ENCODE measurements around the gene PCDHGA9.
A peak's percentile ranks its signal among the peaks of the same experiment; 100 is the strongest.
"Not testable (repeated sequence)": the region's sequence is repeated elsewhere in the genome, so short reads cannot be mapped to it uniquely, and the experiment has no call there.

Gene PCDHGA9

DNA sequence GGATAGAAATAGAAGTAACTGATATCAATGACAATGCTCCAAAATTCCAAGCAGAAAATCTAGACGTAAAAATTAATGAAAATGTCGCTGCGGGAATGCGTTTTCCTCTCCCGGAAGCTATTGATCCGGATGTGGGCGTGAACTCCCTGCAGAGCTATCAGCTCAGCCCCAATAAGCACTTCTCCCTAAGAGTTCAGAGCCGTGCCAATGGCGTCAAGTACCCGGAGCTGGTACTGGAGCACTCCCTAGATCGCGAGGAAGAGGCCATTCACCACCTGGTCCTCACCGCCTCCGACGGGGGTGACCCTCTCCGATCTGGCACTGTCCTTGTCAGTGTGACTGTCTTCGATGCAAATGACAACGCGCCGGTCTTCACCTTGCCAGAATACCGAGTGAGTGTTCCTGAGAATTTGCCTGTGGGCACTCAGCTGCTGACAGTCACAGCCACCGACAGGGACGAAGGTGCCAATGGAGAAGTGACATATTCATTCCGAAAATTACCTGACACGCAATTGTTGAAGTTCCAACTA, 11.0 kb downstream of the PCDHGA9 start:
- DNase-seq (ENCODE audit: low spot score): no peak

- DNase-seq (ENCODE audit: low spot score): not testable (repeated sequence)
Measured at GRCh38 chr5:141414548-141415274, 12.1 kb downstream of the PCDHGA9 start.

DNA sequence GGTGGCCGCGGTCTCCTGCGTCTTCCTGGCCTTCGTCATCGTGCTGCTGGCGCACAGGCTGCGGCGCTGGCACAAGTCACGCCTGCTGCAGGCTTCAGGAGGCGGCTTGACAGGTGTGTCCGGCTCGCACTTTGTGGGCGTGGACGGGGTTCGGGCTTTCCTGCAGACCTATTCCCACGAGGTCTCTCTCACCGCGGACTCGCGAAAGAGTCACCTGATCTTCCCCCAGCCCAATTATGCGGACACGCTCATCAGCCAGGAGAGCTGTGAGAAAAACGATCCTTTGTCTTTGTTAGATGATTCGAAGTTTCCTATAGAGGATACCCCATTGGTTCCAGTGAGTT, 12.7 kb downstream of the PCDHGA9 start:
- not testable (repeated sequence) for DNase-seq (ENCODE audit: low spot score)

GRCh38 chr5:141417494-141418172, 15.1 kb downstream of the PCDHGA9 start, which contains the start of gene PCDHGB7:
PCDHGB7 (plus strand) TSS chr5:141417677; CDS start chr5:141417860, 183 bp downstream.
- DNase-seq (ENCODE audit: low spot score): peak; percentile 29

DNA sequence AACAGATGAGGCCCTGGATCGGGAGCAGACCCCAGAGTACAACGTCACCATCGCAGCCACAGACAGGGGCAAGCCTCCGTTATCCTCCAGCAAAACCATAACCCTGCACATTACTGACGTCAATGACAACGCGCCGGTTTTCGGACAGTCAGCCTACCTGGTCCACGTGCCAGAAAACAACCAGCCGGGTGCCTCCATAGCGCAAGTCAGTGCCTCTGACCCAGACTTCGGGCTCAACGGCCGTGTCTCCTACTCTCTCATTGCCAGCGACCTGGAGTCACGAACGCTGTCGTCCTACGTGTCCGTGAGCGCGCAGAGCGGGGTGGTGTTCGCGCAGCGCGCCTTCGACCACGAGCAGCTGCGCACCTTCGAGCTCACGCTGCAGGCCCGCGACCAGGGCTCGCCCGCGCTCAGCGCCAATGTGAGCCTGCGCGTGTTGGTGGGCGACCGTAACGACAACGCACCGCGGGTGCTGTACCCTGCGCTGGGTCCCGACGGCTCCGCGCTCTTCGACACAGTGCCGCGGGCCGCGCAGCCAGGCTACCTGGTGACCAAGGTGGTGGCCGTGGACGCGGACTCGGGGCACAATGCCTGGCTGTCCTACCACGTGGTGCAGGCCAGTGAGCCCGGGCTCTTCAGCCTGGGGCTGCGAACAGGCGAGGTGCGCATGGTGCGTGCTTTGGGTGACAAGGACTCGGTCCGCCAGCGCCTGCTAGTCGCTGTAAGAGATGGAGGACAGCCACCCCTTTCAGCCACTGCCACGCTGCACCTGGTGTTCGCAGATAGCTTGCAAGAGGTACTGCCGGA, 16.7 kb downstream of the PCDHGA9 start:
- no peak for DNase-seq (ENCODE audit: low spot score)

GRCh38 chr5:141420855-141421488, 18.4 kb downstream of the PCDHGA9 start, which contains the start of gene PCDHGA11:
PCDHGA11 (plus strand) TSS chr5:141421051; CDS start chr5:141421228, 177 bp downstream.
- no peak for DNase-seq (ENCODE audit: low spot score)

DNA sequence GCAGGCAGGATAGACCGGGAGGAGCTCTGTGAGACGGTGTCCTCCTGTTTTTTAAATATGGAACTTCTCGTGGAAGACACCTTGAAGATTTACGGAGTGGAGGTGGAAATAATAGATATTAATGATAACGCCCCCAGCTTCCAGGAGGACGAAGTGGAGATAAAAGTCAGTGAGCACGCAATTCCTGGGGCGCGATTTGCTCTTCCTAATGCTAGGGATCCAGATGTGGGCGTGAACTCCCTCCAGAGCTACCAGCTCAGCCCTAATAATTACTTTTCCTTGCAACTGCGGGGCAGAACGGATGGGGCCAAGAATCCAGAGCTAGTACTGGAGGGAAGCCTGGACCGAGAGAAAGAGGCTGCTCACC, 18.9 kb downstream of the PCDHGA9 start:
- DNase-seq (ENCODE audit: low spot score): no peak

DNA sequence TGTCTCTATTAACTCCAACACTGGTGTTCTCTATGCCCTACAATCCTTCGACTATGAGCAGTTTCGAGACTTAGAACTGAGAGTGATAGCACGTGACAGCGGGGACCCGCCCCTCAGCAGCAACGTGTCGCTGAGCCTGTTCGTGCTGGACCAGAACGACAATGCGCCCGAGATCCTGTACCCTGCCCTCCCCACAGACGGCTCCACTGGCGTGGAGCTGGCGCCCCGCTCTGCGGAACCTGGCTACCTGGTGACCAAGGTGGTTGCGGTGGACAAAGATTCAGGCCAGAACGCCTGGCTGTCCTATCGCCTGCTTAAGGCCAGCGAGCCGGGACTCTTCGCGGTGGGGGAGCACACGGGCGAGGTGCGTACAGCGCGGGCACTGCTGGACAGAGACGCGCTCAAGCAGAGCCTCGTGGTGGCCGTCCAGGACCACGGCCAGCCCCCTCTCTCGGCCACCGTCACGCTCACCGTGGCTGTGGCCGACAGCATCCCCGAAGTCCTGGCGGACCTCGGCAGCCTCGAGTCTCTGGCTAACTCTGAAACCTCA, 20.2 kb downstream of the PCDHGA9 start:
- DNase-seq (ENCODE audit: low spot score): no peak

GRCh38 chr5:141427783-141428426, 25.3 kb downstream of the PCDHGA9 start:
- DNase-seq (ENCODE audit: low spot score): no peak

DNA sequence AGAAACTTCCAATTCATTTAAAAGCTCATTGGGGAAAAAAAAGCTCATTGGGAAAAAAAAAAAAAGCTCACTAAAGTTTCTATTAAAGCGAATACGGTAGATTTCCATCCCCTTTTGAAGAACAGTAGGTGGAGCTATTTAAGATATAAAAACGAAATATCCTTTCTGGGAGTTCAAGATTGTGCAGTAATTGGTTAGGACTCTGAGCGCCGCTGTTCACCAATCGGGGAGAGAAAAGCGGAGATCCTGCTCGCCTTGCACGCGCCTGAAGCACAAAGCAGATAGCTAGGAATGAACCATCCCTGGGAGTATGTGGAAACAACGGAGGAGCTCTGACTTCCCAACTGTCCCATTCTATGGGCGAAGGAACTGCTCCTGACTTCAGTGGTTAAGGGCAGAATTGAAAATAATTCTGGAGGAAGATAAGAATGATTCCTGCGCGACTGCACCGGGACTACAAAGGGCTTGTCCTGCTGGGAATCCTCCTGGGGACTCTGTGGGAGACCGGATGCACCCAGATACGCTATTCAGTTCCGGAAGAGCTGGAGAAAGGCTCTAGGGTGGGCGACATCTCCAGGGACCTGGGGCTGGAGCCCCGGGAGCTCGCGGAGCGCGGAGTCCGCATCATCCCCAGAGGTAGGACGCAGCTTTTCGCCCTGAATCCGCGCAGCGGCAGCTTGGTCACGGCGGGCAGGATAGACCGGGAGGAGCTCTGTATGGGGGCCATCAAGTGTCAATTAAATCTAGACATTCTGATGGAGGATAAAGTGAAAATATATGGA, 27.9 kb downstream of the PCDHGA9 start, which contains the start of gene PCDHGA12:
TSS of gene PCDHGA12 (plus strand) at position 176 of the 782 bp plus-strand sequence. CDS start at position 429, 253 bp downstream.
- DNase-seq (ENCODE audit: low spot score): no peak

DNA sequence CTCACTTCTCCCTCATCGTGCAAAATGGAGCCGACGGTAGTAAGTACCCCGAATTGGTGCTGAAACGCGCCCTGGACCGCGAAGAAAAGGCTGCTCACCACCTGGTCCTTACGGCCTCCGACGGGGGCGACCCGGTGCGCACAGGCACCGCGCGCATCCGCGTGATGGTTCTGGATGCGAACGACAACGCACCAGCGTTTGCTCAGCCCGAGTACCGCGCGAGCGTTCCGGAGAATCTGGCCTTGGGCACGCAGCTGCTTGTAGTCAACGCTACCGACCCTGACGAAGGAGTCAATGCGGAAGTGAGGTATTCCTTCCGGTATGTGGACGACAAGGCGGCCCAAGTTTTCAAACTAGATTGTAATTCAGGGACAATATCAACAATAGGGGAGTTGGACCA, 28.7 kb downstream of the PCDHGA9 start:
- no peak for DNase-seq (ENCODE audit: low spot score)

DNA sequence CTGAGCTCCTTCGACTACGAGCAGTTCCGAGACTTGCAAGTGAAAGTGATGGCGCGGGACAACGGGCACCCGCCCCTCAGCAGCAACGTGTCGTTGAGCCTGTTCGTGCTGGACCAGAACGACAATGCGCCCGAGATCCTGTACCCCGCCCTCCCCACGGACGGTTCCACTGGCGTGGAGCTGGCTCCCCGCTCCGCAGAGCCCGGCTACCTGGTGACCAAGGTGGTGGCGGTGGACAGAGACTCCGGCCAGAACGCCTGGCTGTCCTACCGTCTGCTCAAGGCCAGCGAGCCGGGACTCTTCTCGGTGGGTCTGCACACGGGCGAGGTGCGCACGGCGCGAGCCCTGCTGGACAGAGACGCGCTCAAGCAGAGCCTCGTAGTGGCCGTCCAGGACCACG, 29.7 kb downstream of the PCDHGA9 start:
- DNase-seq (ENCODE audit: low spot score): not testable (repeated sequence)

- not testable (repeated sequence) for DNase-seq (ENCODE audit: low spot score)
Measured at GRCh38 chr5:141432726-141433125, 30.1 kb downstream of the PCDHGA9 start.

GRCh38 chr5:141434006-141434405, 31.4 kb downstream of the PCDHGA9 start:
- no peak for DNase-seq (ENCODE audit: low spot score)

GRCh38 chr5:141437221-141437620, 34.6 kb downstream of the PCDHGA9 start:
- no peak for DNase-seq (ENCODE audit: low spot score)

DNA sequence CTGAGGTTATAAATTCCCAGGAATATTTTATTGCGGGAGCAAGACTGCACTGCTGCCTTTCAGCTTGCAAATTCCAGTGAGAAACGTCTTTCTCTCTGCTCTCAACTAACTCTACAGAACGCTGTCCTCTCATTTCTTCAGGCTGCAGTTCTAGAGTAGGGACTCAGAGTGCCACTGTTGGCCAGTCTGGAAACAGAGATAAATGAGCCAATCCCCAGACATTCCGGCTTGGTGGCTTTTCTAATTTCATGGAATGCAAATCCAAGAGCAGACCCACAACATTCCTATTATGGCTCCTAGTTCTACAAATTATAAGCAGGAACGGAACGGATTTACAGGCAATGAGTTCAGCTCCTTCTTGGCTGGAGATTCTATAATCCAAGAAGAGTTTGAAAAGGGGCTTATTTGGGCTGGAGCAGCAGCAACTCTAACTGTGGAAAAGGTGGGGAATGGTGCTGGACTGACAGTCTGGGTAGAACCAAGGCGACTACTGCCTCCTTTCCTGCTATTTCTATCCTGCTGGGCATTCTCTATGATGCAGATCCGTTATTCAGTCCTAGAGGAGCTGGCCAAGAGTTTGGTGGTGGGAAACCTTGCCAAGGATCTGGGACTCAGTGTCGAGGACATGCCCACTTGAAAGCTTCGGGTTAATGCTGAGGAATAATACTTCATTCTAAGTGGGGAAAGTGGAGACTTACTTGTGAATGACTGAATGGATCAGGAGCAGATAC, 37.0 kb downstream of the PCDHGA9 start:
- no peak for DNase-seq (ENCODE audit: low spot score)

GRCh38 chr5:141440341-141440740, 37.8 kb downstream of the PCDHGA9 start:
- DNase-seq (ENCODE audit: low spot score): no peak

- no peak for DNase-seq (ENCODE audit: low spot score)
Measured at GRCh38 chr5:141441571-141442170, 39.1 kb downstream of the PCDHGA9 start.

Data from SK-N-DZ (cell line).